GM12878 (cell line): Measurements from ENCODE around the gene SFI1. TPM values are rescaled to one million over a fixed set of nuclear protein-coding genes. Genes with fewer than 3 reads are reported as not detected.

Experiments used
- ATAC-seq: fragments of 200-7000 bp; cut with Tn5 transposase; 3 replicates; pipeline ENCODE4 v1.9.1; 2020; ENCODE audit warnings: mild to moderate bottlenecking, moderate library complexity
- BruUV-seq: library from RNA; stranded (reverse); fragments of 400-500 nt; replicated peaks from 2 replicates; lab custom pipeline; 2021; lab: Mats Ljungman, UMichigan
- CTCF ChIA-PET: fragments of 300-600 bp; sonication (Branson Sonifier 250); formaldehyde crosslinking; extraction: SDS; loops from one replicate; lab custom pipeline; 2021; ENCODE audit warnings: inconsistent platforms; lab: Yijun Ruan, JAX
- POLR2A ChIA-PET: fragments of 350-600 bp; formaldehyde crosslinking; extraction: SDS; loops from one replicate; lab custom pipeline; 2021; ENCODE audit warnings: inconsistent platforms; lab: Charles Lee
- RAD21 ChIA-PET: fragments of 300-600 bp; sonication (Branson Sonifier 250); formaldehyde crosslinking; loops from one replicate; lab custom pipeline; 2023; ENCODE audit warnings: antibody characterized with exemption; ENCODE audit not compliant: unreplicated experiment; lab: Charles Lee
- SMC1A ChIA-PET: fragments of 300-600 bp; sonication (Branson Sonifier 250); formaldehyde crosslinking; loops from one replicate; lab custom pipeline; 2023; ENCODE audit not compliant: unreplicated experiment, uncharacterized antibody; lab: Charles Lee
- DNase-seq: peaks from one replicate; pipeline ENCODE4 v3.0.0-alpha.2; 2011; ENCODE audit warnings: low read depth, low spot score
- FAIRE-seq: peaks from 3 replicates; lab custom pipeline; 2011; peaks lifted over from hg19 to GRCh38; lab: Jason Lieb, UNC
- H2AFZ ChIP-seq: 2 replicates; pipeline ENCODE4 v1.6.0; 2011; ENCODE audit warnings: low read depth, low read length, control low read depth; ENCODE audit not compliant: control insufficient read depth
- H3K27ac ChIP-seq: 2 replicates; pipeline ENCODE4 v1.5.1; 2011; ENCODE audit warnings: control low read depth; ENCODE audit not compliant: control insufficient read depth, insufficient read depth
- H3K27me3 ChIP-seq, 2 experiments: replicated peaks in 1 of 2; 2 replicates each; pipeline versions ENCODE4 v1.6.0 to v1.6.1; 2011; ENCODE audit warnings: low read length in 1 of 2; ENCODE audit not compliant: control insufficient read depth in 2 of 2, insufficient read depth in 2 of 2
- H3K36me3 ChIP-seq, 2 experiments: 2 replicates each; pipeline ENCODE4 v1.5.1; 2011; ENCODE audit warnings: low read length in 1 of 2; ENCODE audit not compliant: control insufficient read depth in 2 of 2, insufficient read depth in 2 of 2
- H3K4me1 ChIP-seq: 2 replicates; pipeline ENCODE4 v1.6.1; 2011; ENCODE audit warnings: mild to moderate bottlenecking, low read length, moderate library complexity, mixed read lengths; ENCODE audit not compliant: control insufficient read depth, insufficient read depth
- H3K4me2 ChIP-seq: 2 replicates; pipeline ENCODE4 v1.6.0; 2011; ENCODE audit warnings: control low read depth; ENCODE audit not compliant: control insufficient read depth, insufficient read depth
- H3K4me3 ChIP-seq: fragments of 200-600 bp; sonication (generic); 2 replicates; pipeline ENCODE4 v1.5.1; 2016
- H3K79me2 ChIP-seq: 2 replicates; pipeline ENCODE4 v1.6.0; 2011; ENCODE audit warnings: low read length; ENCODE audit not compliant: control insufficient read depth, insufficient read depth
- H3K9ac ChIP-seq: 2 replicates; pipeline ENCODE4 v1.8.0; 2011; ENCODE audit warnings: low read length, control low read depth, mixed read lengths; ENCODE audit not compliant: control insufficient read depth, insufficient read depth
- H3K9me3 ChIP-seq: replicated peaks from 3 replicates; pipeline ENCODE4 v1.5.1; 2011; ENCODE audit warnings: mild to moderate bottlenecking, low read length; ENCODE audit not compliant: control insufficient read depth, insufficient read depth
- H4K20me1 ChIP-seq: 2 replicates; pipeline ENCODE4 v1.6.0; 2011; ENCODE audit not compliant: control insufficient read depth, insufficient read depth
- BHLHE40 ChIP-seq, 2 experiments: fragments of 450-650 bp in 1 of 2; IDR thresholded peaks; 2 replicates each; pipeline ENCODE4 v1.6.1; 2011 to 2017; ENCODE audit warnings: low read depth in 2 of 2, borderline replicate concordance in 1 of 2, improper control_type of control experiment in 1 of 2, low read length in 1 of 2, mild to moderate bottlenecking in 1 of 2
- CBX3 ChIP-seq: fragments of 200-600 bp; sonication (generic); IDR thresholded peaks from 2 replicates; pipeline ENCODE4 v1.6.1; 2016; ENCODE audit warnings: low read depth, borderline replicate concordance
- CBX5 ChIP-seq: sonication (generic); IDR thresholded peaks from 2 replicates; pipeline ENCODE4 v1.6.1; 2016; ENCODE audit warnings: low read depth, moderate library complexity, mild to moderate bottlenecking, inconsistent platforms
- CHD1 ChIP-seq: IDR thresholded peaks from 2 replicates; pipeline ENCODE4 v1.6.1; 2012; ENCODE audit warnings: low read depth, low read length, improper control_type of control experiment
- CREM ChIP-seq: IDR thresholded peaks from 2 replicates; pipeline ENCODE4 v1.6.1; 2014; ENCODE audit warnings: antibody characterized with exemption, low read depth
- ETV6 ChIP-seq, 2 experiments: fragments of 450-650 bp in 1 of 2; IDR thresholded peaks in 1 of 2; conservative IDR thresholded peaks in 1 of 2; 2 replicates each; pipeline ENCODE4 v1.6.1; 2014; ENCODE audit warnings: antibody characterized with exemption in 1 of 2, borderline replicate concordance in 1 of 2, low read depth in 1 of 2, mild to moderate bottlenecking in 1 of 2, moderate library complexity in 1 of 2
- FOXM1 ChIP-seq: IDR thresholded peaks from 2 replicates; pipeline ENCODE4 v1.6.1; 2012; ENCODE audit warnings: low read depth, mild to moderate bottlenecking, inconsistent platforms, low read length, moderate library complexity
- HDAC2 ChIP-seq: fragments of 200-600 bp; sonication (generic); IDR thresholded peaks from 2 replicates; pipeline ENCODE4 v1.6.1; 2017
- MEF2B ChIP-seq: fragments of 450-650 bp; IDR thresholded peaks from 2 replicates; pipeline ENCODE4 v1.6.1; 2018; ENCODE audit warnings: mild to moderate bottlenecking, moderate library complexity; ENCODE audit not compliant: partially characterized antibody, poor library complexity, severe bottlenecking
- MYB ChIP-seq: fragments of 150-350 bp; IDR thresholded peaks from 2 replicates; pipeline ENCODE4 v1.6.1; 2014; ENCODE audit warnings: mild to moderate bottlenecking, low read depth, low read length, borderline replicate concordance
- NR2F1 ChIP-seq: fragments of 450-650 bp; conservative IDR thresholded peaks from 2 replicates; pipeline ENCODE4 v1.6.1; 2017; ENCODE audit warnings: mild to moderate bottlenecking
- RAD21 ChIP-seq: IDR thresholded peaks from 2 replicates; pipeline ENCODE4 v1.6.1; 2011; ENCODE audit warnings: mild to moderate bottlenecking, low read depth, low read length, moderate library complexity; ENCODE audit not compliant: insufficient read depth
- SMC3 ChIP-seq: IDR thresholded peaks from 2 replicates; pipeline ENCODE4 v1.6.1; 2011; ENCODE audit warnings: low read length, improper control_type of control experiment, borderline replicate concordance
- whole genome bisulfite sequencing: methylation state at CpG from one replicate; pipeline ENCODE4 v1.1.6; 2016; ENCODE audit warnings: low lambda C conversion rate; ENCODE audit not compliant: insufficient replicate concordance, insufficient coverage; ENCODE audit errors: missing lambda C conversion rate; 5-methylcytosine and 5-hydroxymethylcytosine counted together
- in situ Hi-C: fragments of 300-500 bp; cut with MboI; formaldehyde crosslinking; loops from 9 replicates; pipeline ENCODE4 v1.14.3; 2018; ENCODE audit warnings: mixed read lengths
- intact Hi-C: fragments of 100-400 bp; cut with micrococcal nuclease; formaldehyde crosslinking; loops from one replicate; pipeline ENCODE4 v1.14.2; 2022; ENCODE audit not compliant: unreplicated experiment
- polyA plus RNA-seq, 11 experiments: library from polyadenylated mRNA; depleted of rRNA in 4 of 11; unstranded in 6 of 11; stranded (reverse) in 5 of 11; fragments of >200 nt; fragmentation: Nextera tagmentation in 4 of 11; fragmentation: Illumina TruSeq in 1 of 11; extraction: Ambion mirVana in 4 of 11; extraction: Trizol in 1 of 11; gene quantifications; 1 replicate in 1 of 11; 2 replicates in 10 of 11; pipeline versions ENCODE4 v1.2.1 to v1.2.3, GENCODE V29; 2011 to 2016; ENCODE audit warnings: inconsistent platforms in 2 of 11, missing spikeins in 2 of 11, low read depth in 1 of 11
- total RNA-seq, 4 experiments: library from RNA; depleted of rRNA in 3 of 4; stranded (reverse); fragments of >200 nt in 3 of 4; fragmentation: Illumina TruSeq in 1 of 4; extraction: Trizol in 1 of 4; gene quantifications; 2 replicates each; pipeline versions ENCODE4 v1.2.1 to v1.2.3, GENCODE V29; 2013 to 2021
- TF ChIP-seq, protein P1 (sequence below): fragments of 150-350 bp; IDR thresholded peaks from 2 replicates; pipeline ENCODE4 v1.6.1; 2014; ENCODE audit warnings: mild to moderate bottlenecking, low read depth, low read length
- TF ChIP-seq, protein P2 (sequence below): fragments of 450-650 bp; IDR thresholded peaks from 2 replicates; pipeline ENCODE4 v1.6.1; 2017; ENCODE audit warnings: mild to moderate bottlenecking
- TF ChIP-seq, protein P3 (sequence below): IDR thresholded peaks from 2 replicates; pipeline ENCODE4 v1.6.1; 2011; ENCODE audit warnings: borderline replicate concordance, low read depth, mild to moderate bottlenecking, moderate library complexity, low read length; ENCODE audit not compliant: insufficient read depth, poor library complexity, severe bottlenecking

The SFI1 gene
- total and polyA plus RNA-seq, 10 of the 15 experiments (the other 5 are each of a cell fraction or from before 2014, with no cell fraction given): 6.3 to 70.1 (median 30.4) TPM

DNA sequence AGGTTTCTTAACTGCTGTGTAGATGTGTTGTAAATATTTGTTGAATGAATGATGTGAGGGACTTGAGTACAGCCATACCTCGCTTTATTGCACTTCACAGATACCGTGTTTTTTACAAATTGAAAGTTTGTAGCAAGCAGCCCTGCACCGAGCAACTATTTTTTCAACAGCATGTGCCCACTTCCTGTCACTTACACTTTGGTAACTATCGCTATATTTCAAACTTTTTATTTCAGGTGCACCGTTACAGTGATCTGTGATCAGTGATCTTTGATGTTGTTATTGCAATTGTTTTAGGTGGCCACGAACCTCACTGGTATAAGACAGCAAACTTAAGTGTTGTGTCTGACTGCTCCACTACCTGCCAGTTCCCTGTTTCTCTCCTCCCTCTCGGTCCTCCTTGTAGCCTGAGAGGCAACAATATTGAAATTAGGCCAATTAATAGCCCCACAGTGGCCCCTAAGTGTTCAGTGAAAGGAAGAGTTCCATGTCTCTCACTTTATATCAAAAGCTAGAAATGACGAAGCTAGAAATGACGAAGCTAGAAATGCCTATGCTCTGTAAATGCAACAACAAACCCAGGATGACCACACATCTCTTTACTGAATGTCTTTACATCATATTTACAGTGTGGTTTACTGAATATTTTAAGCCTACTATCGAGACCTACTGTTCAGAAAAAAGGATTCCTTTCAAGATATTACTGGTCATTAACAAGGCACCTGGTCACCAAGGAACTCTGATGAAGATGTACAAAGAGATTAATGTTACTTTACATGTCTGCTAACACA, 1.0 kb downstream of the SFI1 start (continued):
- 0 out of 4 replicates have a peak, but pooled peaks of 1 of the 2 experiments have one; percentile 9 for TF ChIP-seq ETV6 (conservative IDR thresholded peaks at IDR 0.05 in 1 of 2, IDR thresholded peaks at IDR 0.05 in 1 of 2; ENCODE audit: borderline replicate concordance in 1 of 2, low read depth in 1 of 2)

DNA sequence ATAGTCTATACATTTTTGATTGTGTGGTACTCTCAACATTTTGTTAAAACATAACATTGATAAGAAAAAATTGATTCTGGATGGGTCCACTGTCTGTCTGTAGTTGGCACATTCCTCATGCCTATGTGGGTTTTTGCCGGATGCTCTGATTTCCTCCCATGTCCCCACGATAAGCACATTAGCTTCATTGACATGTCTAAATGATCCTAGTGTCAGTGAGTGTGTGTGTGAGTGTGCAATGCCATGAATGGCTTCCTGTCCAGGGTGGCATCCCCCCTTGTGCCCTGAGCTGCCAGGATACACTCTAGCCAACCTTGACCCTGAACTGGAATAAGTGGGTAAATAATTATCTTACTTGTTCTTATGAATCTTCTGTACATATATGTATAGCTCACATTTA, 5.4 kb downstream of the SFI1 start:
- no peak overlapping the region for H3K4me3 ChIP-seq
- no peak overlapping the region for H2AFZ ChIP-seq
- no peak for FAIRE-seq
- CTCF ChIA-PET: interaction anchor here (0.6 to 1.3 kb wide), 2 partner anchors 55 to 80 kb away, joined by 3 to 4 read pairs; no protein-coding TSS in a partner anchor
- in situ Hi-C loops: no loop called here
- RAD21 ChIA-PET: interaction anchor here (1.1 kb wide), 1 partner anchor 36 kb away, joined by 3 read pairs; no protein-coding TSS in a partner anchor
- no peak overlapping the region for H3K9ac ChIP-seq
- POLR2A ChIA-PET: interaction anchor here (1.7 kb wide), 1 partner anchor 43 kb away, joined by 4 read pairs; no protein-coding TSS in a partner anchor
- TF ChIP-seq CHD1: no peak
- TF ChIP-seq SMC3: no peak
- no peak for TF ChIP-seq MEF2B
- TF ChIP-seq FOXM1: no peak
- no peak for TF ChIP-seq CBX3
- TF ChIP-seq ETV6 (conservative IDR thresholded peaks at IDR 0.05 in 1 of 2, IDR thresholded peaks at IDR 0.05 in 1 of 2; ENCODE audit: borderline replicate concordance in 1 of 2, low read depth in 1 of 2): no peak
- TF ChIP-seq CBX5: no peak
- TF ChIP-seq, protein P1, sequence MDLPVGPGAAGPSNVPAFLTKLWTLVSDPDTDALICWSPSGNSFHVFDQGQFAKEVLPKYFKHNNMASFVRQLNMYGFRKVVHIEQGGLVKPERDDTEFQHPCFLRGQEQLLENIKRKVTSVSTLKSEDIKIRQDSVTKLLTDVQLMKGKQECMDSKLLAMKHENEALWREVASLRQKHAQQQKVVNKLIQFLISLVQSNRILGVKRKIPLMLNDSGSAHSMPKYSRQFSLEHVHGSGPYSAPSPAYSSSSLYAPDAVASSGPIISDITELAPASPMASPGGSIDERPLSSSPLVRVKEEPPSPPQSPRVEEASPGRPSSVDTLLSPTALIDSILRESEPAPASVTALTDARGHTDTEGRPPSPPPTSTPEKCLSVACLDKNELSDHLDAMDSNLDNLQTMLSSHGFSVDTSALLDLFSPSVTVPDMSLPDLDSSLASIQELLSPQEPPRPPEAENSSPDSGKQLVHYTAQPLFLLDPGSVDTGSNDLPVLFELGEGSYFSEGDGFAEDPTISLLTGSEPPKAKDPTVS: no peak
- TF ChIP-seq, protein P2, sequence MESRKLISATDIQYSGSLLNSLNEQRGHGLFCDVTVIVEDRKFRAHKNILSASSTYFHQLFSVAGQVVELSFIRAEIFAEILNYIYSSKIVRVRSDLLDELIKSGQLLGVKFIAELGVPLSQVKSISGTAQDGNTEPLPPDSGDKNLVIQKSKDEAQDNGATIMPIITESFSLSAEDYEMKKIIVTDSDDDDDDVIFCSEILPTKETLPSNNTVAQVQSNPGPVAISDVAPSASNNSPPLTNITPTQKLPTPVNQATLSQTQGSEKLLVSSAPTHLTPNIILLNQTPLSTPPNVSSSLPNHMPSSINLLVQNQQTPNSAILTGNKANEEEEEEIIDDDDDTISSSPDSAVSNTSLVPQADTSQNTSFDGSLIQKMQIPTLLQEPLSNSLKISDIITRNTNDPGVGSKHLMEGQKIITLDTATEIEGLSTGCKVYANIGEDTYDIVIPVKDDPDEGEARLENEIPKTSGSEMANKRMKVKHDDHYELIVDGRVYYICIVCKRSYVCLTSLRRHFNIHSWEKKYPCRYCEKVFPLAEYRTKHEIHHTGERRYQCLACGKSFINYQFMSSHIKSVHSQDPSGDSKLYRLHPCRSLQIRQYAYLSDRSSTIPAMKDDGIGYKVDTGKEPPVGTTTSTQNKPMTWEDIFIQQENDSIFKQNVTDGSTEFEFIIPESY: no peak
- no peak for TF ChIP-seq BHLHE40 (IDR thresholded peaks at IDR 0.05; ENCODE audit: borderline replicate concordance in 1 of 2, low read depth in 2 of 2, low read length in 1 of 2)
- no peak for TF ChIP-seq RAD21
- TF ChIP-seq, protein P3, sequence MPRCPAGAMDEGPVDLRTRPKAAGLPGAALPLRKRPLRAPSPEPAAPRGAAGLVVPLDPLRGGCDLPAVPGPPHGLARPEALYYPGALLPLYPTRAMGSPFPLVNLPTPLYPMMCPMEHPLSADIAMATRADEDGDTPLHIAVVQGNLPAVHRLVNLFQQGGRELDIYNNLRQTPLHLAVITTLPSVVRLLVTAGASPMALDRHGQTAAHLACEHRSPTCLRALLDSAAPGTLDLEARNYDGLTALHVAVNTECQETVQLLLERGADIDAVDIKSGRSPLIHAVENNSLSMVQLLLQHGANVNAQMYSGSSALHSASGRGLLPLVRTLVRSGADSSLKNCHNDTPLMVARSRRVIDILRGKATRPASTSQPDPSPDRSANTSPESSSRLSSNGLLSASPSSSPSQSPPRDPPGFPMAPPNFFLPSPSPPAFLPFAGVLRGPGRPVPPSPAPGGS: no peak
- TF ChIP-seq CREM: no peak
- no peak for TF ChIP-seq HDAC2
- TF ChIP-seq MYB: no peak
- no peak for TF ChIP-seq NR2F1
- TF ChIP-seq, all 136 proteins: peak for 0
- no peaks in the 10 kb centered on the region; the same call in 2 of the 3 replicates for H3K9me3 ChIP-seq
- H3K4me1 ChIP-seq: peaks cover 2% of the 10 kb centered on the region; the same call in 1 of the 2 replicates
- peaks cover 47% of the 10 kb centered on the region for H3K79me2 ChIP-seq
- no peak overlapping the region for H3K27ac ChIP-seq
- SMC1A ChIA-PET: interaction anchor here (1.5 kb wide), 2 partner anchors 30 to 55 kb away, joined by 4 to 5 read pairs; no protein-coding TSS in a partner anchor
- no peak for ATAC-seq
- no peaks in the 10 kb centered on the region for H4K20me1 ChIP-seq
- intact Hi-C loops: no loop called here
- H3K27me3 ChIP-seq: no peaks in the 10 kb centered on the region
- DNase-seq: no peak
- BruUV-seq: no TSS peak
- WGBS: 100% methylated on average over 2 of the region's 2 CpGs
- no peak overlapping the region for H3K4me2 ChIP-seq
- no peaks in the 10 kb centered on the region for H3K36me3 ChIP-seq
